HG03575 (cell line): ENCODE data around the gene AOC1.
"Not testable (repeated sequence)": the region's sequence is repeated elsewhere in the genome, so short reads cannot be mapped to it uniquely, and the experiment has no call there.

Source experiments
- ATAC-seq: cut with Tn5 transposase; IDR thresholded peaks from one replicate; pipeline ENCODE4 v1.9.1; 2021; ENCODE audit not compliant: unreplicated experiment, insufficient number of reproducible peaks, low FRiP score; ENCODE audit errors: extremely low read depth

AOC1 gene

GRCh38 chr7:150852371-150852905 lies at the start of gene AOC1:
Gene AOC1, plus strand, starts transcription at chr7:150852517. Its CDS starts 3,954 bp downstream, at chr7:150856471.
- no peak for ATAC-seq

GRCh38 chr7:150803161-150803860 lies 49.0 kb upstream of the AOC1 start:
- ATAC-seq: no peak

- no peak for ATAC-seq
These were observed 47.5 kb upstream of the AOC1 start for GRCh38 chr7:150804802-150805201.

GRCh38 chr7:150805864-150806263 lies 46.5 kb upstream of the AOC1 start:
- no peak for ATAC-seq

- ATAC-seq: no peak
These were observed 45.9 kb upstream of the AOC1 start for GRCh38 chr7:150806454-150806853.

GRCh38 chr7:150806863-150807262 lies 45.5 kb upstream of the AOC1 start:
- ATAC-seq: no peak

GRCh38 chr7:150807616-150808438 lies 44.5 kb upstream of the AOC1 start:
- not testable (repeated sequence) for ATAC-seq

GRCh38 chr7:150814328-150815001 lies 37.9 kb upstream of the AOC1 start:
- ATAC-seq: no peak

- no peak for ATAC-seq
These were observed 33.3 kb upstream of the AOC1 start for GRCh38 chr7:150818971-150819370.

GRCh38 chr7:150820148-150820547 lies 32.2 kb upstream of the AOC1 start:
- no peak for ATAC-seq

- ATAC-seq: no peak
These were observed 31.6 kb upstream of the AOC1 start for GRCh38 chr7:150820578-150821198.

GRCh38 chr7:150823043-150823442 lies 29.3 kb upstream of the AOC1 start:
- ATAC-seq: no peak

GRCh38 chr7:150823484-150824126 lies 28.7 kb upstream of the AOC1 start:
- ATAC-seq: no peak

- no peak for ATAC-seq
These were observed 27.7 kb upstream of the AOC1 start for GRCh38 chr7:150824379-150825177.

- ATAC-seq: no peak
These were observed 26.1 kb upstream of the AOC1 start for GRCh38 chr7:150826061-150826849.

- no peak for ATAC-seq
These were observed 23.9 kb upstream of the AOC1 start for GRCh38 chr7:150828384-150828783.

GRCh38 chr7:150829426-150829825 lies 22.9 kb upstream of the AOC1 start:
- no peak for ATAC-seq
